LoVo (cell line): ENCODE measurements around the gene PDZD2.
"Not testable (repeated sequence)": the region's sequence is repeated elsewhere in the genome, so short reads cannot be mapped to it uniquely, and the experiment has no call there.

Experiments
- DNase-seq: peaks from one replicate; pipeline ENCODE4 v3.0.0-alpha.2; 2016; ENCODE audit warnings: low spot score

Gene PDZD2

DNA sequence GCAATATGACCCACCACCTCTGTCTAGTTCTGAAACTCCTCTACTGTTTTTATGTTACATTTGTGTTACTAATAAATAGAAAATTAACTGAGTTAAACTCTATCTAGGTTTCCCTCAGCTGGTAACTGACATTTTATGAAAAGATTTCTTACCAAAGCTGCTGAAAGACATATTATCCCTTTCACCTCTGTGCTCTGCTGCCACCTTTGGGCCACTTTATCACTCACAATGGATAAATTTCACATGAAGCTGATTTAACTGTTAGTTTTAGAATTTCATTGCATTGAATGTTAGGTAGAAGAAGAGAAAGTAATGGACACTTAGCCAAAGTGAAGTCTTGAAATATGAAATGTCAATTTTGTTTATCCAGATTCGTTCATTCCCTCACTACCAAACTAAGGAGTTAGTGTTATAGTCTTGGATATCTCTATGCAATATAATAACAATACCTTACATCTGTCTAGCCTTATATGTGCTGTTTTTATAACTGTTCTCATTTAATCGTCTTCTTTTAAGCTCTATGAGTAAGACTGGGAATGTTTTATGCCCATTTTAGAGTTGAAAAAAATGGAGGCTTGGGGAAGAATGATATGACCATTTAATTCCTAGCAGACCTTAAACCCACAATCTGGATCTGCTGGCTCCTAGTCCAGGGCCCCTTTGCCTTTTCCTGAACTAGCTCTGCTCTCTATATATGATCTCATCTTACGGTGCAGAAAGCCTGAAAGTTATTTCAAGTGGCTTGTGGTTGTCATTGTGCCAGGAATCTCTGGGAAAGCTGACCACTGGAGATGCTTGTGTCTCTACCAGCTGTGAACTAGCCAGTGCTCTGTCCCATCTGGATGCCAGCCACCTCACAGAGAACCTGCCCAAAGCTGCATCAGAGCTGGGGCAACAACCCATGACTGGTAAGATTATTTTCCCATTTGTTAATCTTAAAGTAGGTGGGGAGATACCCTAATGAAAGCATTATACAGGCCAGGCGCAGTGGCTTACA, 438.1 kb downstream of the PDZD2 start:
- peak; percentile 67 for DNase-seq

DNA sequence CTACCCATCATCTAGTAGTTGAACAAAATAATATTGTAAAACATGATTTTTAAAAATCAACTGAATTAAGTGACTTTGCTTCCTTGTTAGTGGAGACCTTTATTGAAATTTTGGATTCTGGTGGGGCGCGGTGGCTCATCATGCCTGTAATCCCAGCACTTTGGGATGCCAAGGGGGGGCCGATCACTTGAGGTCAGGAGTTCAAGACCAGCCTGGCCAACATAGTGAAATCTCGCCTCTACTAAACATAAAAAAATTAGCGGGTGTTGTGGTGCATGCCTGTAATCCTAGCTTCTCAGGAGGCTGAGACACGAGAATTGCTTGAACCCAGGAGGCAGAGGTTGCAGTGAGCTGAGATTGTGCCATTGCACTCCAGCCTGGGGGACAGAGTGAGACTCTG, 439.9 kb downstream of the PDZD2 start:
- DNase-seq = not testable (repeated sequence)

DNA sequence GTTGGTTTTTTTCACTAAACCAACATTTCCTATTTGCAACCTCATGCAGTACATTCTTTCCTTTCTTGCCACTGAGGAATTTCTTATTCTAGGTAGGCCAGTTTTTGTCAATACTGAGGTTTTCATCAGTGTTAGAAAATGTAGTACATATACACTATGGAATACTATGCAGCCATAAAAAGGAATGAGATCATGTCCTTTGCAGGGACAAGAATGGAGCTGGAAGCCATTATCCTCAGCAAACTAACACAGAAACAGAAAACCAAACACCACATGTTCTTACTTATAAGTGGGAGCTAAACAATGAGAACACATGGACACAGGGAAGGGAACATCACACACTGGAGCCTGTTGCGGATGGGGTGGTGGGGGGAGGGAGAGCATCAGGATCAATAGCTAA, 441.6 kb downstream of the PDZD2 start:
- not testable (repeated sequence) for DNase-seq

DNA sequence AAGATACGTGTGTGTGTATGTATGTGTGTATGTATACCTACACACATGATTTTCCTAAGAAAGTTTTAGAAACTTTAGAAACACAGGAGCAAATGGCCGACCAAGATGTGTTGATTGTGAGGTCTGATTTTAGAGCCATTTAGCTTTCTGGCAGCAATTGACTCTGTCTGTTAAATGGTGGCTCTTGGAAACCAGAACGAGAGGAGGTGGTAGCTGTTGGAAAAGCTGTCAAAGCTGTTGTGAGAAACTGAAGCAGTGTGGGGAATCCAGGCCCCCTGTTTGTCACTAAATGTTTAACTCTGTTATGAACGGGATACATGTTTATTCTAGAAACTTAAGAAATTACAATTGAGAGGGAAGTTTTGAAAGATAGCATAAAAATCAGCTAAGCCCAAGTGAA, 443.8 kb downstream of the PDZD2 start:
- DNase-seq = no peak

DNA sequence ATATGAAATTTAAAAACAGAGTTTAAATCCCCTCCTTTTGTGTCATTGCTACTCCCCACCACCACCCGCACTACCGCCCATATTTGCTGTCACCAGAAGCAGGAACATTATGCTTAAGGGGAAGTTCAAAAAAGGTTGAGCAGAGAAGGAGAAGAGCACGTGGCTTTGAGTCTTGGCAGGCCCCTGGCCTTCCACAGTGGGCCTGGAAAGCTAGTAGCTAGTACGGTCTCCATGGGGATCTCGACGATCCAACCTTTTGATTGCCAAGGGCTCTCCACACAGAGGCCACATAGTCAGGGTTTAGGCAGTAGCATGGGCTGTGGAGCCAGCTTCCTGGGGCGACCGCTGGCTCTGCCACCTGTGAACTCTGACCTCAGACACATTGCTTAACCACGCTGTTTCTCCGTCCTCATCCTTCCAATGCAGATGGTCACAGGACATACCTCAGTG, 445.1 kb downstream of the PDZD2 start:
- no peak for DNase-seq

DNA sequence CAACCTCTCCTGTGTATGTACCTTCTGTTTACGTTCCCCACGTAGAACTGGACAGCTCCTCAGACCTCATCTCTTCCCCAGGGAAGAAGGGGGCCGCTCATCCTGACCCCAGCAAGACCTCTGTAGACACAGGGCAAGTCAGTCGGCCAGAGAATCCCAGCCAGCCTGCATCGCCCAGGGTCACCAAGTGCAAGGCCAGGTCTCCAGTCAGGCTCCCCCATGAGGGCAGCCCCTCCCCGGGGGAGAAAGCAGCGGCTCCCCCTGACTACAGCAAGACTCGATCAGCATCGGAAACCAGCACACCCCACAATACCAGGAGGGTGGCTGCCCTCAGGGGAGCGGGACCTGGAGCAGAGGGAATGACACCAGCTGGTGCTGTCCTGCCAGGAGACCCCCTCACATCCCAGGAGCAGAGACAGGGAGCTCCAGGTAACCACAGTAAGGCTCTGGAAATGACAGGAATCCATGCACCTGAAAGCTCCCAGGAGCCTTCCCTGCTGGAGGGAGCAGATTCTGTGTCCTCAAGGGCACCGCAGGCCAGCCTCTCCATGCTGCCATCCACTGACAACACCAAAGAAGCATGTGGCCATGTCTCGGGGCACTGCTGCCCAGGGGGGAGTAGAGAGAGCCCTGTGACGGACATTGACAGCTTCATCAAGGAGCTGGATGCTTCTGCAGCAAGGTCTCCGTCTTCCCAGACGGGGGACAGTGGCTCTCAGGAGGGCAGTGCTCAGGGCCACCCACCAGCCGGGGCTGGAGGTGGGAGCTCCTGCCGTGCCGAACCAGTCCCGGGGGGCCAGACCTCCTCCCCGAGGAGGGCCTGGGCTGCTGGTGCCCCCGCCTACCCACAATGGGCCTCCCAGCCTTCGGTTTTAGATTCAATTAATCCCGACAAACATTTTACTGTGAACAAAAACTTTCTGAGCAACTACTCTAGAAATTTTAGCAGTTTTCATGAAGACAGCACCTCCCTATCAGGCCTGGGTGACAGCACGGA, 448.5 kb downstream of the PDZD2 start:
- no peak for DNase-seq

DNA sequence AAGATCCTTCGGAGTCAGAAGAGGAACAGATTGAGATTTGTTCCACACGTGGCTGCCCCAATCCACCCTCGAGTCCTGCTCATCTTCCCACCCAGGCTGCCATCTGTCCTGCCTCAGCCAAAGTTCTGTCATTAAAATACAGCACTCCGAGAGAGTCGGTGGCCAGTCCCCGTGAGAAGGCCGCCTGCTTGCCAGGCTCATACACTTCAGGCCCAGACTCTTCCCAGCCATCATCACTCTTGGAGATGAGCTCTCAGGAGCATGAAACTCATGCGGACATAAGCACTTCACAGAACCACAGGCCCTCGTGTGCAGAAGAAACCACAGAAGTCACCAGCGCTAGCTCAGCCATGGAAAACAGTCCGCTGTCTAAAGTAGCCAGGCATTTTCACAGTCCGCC, 449.3 kb downstream of the PDZD2 start:
- DNase-seq = no peak

DNA sequence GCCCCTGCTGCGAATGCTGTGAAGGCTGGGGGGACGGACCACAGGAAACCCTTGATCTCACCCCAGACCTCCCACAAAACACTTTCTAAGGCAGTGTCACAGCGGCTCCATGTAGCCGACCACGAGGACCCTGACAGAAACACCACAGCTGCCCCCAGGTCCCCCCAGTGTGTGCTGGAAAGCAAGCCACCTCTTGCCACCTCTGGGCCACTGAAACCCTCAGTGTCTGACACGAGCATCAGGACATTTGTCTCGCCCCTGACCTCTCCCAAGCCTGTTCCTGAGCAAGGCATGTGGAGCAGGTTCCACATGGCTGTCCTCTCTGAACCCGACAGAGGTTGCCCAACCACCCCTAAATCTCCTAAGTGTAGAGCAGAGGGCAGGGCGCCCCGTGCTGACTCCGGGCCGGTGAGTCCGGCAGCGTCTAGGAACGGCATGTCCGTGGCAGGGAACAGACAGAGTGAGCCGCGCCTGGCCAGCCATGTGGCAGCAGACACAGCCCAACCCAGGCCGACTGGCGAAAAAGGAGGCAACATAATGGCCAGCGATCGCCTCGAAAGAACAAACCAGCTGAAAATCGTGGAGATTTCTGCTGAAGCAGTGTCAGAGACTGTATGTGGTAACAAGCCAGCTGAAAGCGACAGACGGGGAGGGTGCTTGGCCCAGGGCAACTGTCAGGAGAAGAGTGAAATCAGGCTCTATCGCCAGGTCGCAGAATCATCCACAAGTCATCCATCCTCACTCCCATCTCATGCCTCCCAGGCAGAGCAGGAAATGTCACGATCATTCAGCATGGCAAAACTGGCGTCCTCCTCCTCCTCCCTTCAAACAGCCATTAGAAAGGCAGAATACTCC, 450.4 kb downstream of the PDZD2 start:
- no peak for DNase-seq

DNA sequence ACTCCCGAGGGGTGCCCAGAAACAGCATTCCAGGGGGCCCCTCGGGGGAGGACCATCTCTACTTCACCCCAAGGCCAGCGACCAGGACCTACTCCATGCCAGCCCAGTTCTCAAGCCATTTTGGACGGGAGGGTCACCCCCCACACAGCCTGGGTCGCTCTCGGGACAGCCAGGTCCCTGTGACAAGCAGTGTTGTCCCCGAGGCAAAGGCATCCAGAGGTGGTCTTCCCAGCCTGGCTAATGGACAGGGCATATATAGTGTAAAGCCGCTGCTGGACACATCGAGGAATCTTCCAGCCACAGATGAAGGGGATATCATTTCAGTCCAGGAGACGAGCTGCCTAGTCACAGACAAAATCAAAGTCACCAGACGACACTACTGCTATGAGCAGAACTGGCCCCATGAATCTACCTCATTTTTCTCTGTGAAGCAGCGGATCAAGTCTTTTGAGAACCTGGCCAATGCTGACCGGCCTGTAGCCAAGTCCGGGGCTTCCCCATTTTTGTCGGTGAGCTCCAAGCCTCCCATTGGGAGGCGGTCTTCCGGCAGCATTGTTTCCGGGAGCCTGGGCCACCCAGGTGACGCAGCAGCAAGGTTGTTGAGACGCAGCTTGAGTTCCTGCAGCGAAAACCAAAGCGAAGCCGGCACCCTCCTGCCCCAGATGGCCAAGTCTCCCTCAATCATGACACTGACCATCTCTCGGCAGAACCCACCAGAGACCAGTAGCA, 451.3 kb downstream of the PDZD2 start:
- DNase-seq = no peak

DNA sequence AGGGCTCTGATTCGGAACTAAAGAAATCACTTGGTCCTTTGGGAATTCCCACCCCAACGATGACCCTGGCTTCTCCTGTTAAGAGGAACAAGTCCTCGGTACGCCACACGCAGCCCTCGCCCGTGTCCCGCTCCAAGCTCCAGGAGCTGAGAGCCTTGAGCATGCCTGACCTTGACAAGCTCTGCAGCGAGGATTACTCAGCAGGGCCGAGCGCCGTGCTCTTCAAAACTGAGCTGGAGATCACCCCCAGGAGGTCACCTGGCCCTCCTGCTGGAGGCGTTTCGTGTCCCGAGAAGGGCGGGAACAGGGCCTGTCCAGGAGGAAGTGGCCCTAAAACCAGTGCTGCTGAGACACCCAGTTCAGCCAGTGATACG, 451.8 kb downstream of the PDZD2 start:
- no peak for DNase-seq

DNA sequence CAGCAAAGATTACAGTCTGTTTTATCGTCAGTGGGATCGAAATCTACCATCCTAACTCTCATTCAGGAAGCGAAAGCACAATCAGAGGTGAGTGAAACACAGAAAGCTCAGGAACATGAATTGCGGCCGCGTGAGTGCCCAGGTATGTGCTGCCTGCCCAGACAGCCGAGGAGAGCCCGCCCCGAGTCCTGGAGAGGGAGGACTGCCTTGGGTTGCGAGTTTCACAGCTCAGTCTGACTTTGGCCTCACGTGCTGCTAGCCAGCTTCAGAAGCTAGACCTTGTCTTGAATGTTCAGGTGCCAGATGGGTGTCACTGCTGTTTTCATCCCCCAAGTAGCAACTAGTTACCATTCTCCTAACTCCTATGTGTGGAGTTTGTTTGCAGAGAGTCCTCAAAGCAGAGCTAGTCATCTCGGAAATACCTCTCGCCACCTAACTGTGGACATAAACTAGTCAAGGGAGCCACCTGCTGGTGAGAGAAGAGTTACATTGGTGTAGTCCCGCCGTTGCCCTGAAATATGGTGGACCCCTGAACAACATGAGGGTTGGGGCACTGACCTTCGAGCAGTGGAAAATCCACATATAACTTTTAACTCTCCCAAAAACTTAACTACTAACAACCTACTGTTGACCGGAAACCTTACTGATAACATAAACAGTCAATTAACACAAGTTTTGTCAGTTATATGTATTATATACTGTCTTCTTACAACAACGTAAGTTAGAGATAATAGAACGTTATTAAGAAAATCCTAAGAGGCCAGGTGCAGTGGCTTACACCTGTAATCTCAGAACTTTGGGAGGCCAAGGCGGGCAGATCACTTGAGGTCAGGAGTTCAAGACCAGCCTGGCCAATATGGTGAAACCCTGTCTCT, 454.2 kb downstream of the PDZD2 start:
- DNase-seq = peak; percentile 76

DNA sequence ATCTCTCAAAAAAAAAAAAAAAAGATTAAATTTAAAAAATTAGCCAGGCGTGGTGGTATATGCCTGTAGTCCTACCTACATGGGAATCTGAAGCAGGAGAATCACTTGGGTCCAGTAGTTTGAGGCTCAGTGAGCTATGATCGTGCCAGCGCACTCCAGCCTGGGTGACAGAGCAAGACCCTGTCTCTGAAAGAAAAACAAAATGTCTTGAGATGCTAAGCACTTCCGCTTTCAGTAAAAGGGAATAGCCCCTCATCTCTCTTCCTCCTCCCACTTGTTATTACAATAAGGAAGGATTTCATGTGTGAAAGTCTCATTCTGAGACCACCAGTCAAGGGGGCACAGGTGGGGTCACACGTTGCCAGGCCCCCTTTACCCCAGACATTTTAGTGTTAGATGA, 455.8 kb downstream of the PDZD2 start:
- no peak for DNase-seq

DNA sequence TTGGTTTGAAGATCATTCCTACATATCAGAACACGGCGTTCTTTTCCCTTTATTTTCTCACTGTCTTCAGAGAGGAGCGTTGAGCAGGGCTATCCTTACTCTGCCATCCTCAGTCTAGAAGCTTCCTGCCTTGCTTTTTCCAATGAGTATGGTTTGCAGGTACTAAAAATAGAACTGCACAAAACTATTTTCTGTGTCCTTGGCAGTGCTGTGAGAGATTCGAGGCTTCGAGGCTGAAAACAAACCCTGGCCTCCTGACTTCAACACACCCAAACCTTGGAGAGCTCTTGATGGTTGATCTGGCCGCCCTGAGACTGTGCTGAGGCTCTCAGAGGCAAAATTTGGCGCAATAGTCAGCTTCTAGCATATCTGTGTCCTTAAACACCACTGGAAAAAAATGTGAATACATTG, 456.3 kb downstream of the PDZD2 start:
- DNase-seq = no peak

DNA sequence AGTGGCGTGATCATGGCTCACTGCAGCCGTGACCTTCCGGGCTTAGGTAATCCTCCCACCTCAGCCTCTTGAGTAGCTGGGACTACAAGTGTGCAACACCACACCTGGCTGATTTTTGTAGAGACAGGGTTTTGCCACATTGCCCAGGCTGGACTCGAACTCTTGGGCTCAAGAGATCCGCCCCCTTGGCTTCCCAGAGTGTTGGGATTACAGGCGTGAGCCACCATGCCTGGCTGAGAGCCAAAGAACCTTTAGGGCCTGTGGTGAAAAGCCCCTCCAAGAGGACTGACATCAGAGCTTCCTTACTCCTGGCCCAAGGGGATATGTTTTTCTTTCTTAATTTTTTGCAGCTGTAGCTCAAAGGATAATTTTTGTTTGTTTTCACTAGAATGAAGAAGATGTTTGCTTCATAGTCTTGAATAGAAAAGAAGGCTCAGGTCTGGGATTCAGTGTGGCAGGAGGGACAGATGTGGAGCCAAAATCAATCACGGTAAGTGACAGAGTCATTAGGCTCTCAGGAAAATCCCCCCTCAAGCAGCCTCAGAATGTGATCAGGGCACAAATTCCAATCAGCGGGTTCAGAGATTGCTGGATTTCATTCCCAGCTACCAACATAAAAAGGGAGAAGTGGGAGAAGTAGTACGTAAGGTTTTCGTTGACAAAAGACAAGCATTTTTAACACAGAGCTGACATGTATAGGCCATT, 458.1 kb downstream of the PDZD2 start:
- no peak for DNase-seq

DNA sequence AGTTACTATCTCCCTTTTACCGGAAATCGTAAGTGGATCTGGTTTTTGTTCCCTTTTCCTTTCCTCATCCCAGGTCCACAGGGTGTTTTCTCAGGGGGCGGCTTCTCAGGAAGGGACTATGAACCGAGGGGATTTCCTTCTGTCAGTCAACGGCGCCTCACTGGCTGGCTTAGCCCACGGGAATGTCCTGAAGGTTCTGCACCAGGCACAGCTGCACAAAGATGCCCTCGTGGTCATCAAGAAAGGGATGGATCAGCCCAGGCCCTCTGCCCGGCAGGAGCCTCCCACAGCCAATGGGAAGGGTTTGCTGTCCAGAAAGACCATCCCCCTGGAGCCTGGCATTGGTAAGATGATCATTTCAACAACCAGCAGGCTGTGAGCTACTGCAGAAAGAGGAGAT, 459.4 kb downstream of the PDZD2 start:
- no peak for DNase-seq

DNA sequence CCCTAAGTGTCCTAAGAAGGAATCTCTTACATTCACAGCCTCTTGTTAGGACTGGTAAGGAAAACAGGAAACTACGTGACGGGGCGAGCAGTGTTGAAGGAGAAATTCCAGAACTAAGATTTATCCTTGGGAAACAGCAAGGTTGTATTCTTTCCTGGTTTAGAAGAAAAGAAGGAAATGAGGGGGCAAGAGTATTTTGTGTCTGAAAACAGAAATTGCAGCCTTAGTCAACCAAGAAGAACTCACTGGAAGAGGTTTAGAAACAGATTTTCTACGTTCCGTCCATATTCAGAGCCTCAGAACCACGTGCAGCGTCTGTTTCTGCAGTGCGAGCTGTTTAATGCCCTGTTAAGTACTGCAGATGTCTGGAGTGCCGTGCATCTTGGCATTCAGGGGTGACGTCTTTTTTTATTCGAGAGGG, 460.0 kb downstream of the PDZD2 start:
- no peak for DNase-seq

DNA sequence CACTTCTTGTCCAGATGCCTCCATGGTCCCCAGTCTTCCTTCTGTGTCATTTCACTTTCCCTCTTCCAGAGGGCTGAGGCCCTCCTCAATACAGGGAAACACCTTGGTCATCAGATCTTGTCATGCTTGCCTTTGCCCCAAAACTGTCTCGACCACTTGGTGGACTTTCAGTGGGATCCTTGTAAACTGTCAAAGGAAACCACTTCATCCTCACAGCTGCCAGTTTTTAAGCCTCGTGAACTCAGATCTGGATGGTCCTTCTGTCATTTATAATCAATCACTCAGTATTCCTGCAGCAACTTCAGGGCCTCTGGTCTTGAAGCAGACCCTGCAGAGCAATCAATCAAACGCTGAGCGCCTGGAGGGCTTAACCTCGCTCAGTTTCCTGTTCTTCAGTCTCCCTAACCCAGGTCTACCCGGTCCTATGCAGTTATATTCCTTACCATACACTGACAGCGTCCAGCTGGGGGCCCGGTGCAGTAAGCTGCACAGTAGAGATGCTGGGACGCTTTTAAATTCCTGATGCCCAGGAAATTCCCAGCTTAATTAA, 460.6 kb downstream of the PDZD2 start:
- DNase-seq = no peak

DNA sequence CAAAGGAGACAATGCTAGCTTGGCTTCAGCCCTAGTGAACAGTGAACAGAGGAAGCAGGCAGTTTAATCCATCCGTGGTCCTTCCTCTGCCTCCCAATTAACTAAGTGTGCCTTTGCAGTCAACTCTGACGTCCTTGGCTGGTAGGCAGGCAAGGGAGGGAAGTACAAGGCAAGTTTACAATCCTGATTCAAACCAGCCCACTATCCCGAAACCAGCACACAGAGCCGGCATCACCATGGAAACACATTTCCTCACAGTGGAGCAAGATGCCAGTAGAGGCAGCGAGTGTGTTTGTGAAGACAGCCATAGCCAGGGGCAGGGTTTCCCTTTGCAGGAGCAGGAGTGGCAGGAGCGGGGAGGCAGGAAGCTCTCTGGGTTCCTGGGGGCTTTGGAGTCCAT, 461.3 kb downstream of the PDZD2 start:
- DNase-seq = no peak

DNA sequence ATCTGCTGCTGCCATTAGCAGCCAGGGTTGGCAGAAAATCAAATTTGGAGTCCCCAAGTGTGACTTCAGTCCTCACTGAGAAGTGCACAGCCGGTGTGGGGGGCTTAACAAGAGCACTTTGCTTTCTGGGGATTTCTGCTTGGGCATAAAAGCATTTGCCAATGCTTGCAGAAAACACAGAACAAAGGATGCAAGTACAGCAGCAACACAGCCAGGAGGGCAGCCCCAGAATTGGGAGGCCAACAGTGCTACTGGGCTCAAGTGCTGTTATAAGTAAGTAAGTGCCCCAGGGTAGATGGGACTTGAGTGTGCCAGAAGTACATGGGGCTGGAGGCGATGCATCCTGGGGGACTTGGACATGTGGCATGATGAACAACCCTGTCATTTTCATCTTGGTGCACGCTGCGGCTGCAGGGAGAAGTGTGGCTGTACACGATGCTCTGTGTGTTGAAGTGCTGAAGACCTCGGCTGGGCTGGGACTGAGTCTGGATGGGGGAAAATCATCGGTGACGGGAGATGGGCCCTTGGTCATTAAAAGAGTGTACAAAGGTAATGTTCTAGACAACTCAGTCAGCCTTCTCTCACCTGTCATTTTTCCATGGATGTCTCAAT, 461.9 kb downstream of the PDZD2 start:
- no peak for DNase-seq
